OCI-LY3 (cell line): ENCODE measurements around the gene BMP2K.
A peak's percentile ranks its signal among the peaks of the same experiment; 100 is the strongest.

Experiments
- H2AFZ ChIP-seq: fragments of 200-600, 300-600 bp; shearing (Covaris generic); 2 replicates; pipeline ENCODE4 v1.6.0; 2014; ENCODE audit warnings: antibody characterized with exemption, low read depth, low read length
- H3K27ac ChIP-seq: fragments of 200-600, 300-600 bp; sonication (generic); 2 replicates; pipeline ENCODE4 v1.5.1; 2014; ENCODE audit warnings: mild to moderate bottlenecking, low read length, moderate library complexity, mixed read lengths
- H3K27me3 ChIP-seq: fragments of 200-600, 300-600 bp; sonication (generic); 2 replicates; pipeline ENCODE4 v1.6.1; 2014; ENCODE audit warnings: low read depth, low read length, mixed read lengths
- H3K36me3 ChIP-seq: fragments of 200-600, 300-600 bp; sonication (generic); replicated peaks from 2 replicates; pipeline ENCODE3; 2014; ENCODE audit warnings: low read depth, low read length, mixed read lengths
- H3K4me1 ChIP-seq: fragments of 300-600, 200-600 bp; sonication (generic); 2 replicates; pipeline ENCODE4 v1.6.1; 2014; ENCODE audit warnings: low read length, mixed read lengths
- H3K4me2 ChIP-seq: fragments of 200-600, 300-600 bp; sonication (generic); 2 replicates; pipeline ENCODE4 v1.6.1; 2014; ENCODE audit warnings: low read length, mixed read lengths
- H3K4me3 ChIP-seq: fragments of 300-600, 200-600 bp; sonication (generic); 2 replicates; pipeline ENCODE4 v1.5.1; 2014; ENCODE audit warnings: antibody characterized with exemption, mild to moderate bottlenecking, low read length, moderate library complexity
- H3K79me2 ChIP-seq: fragments of 300-600, 200-600 bp; shearing (Covaris generic); 2 replicates; pipeline ENCODE4 v1.6.1; 2014; ENCODE audit warnings: mild to moderate bottlenecking, low read length, mixed read lengths
- H3K9ac ChIP-seq: fragments of 300-600, 200-600 bp; shearing (Covaris generic); 2 replicates; pipeline ENCODE4 v1.6.0; 2014; ENCODE audit warnings: mild to moderate bottlenecking, low read length, moderate library complexity
- H3K9me3 ChIP-seq: fragments of 200-600, 300-600 bp; shearing (Covaris generic); 2 replicates; pipeline ENCODE4 v1.6.1; 2014; ENCODE audit warnings: low read length, mixed read lengths; ENCODE audit not compliant: insufficient read depth
- H4K20me1 ChIP-seq: fragments of 200-600, 300-600 bp; sonication (generic); 2 replicates; pipeline ENCODE4 v1.6.1; 2016; ENCODE audit warnings: low read length, mixed read lengths; ENCODE audit not compliant: insufficient read depth
- CTCF ChIP-seq: fragments of 200-600, 300-600 bp; sonication (generic); IDR thresholded peaks from 2 replicates; pipeline ENCODE4 v1.5.1; 2014; ENCODE audit warnings: antibody characterized with exemption, low read length, low read depth
- EZH2phosphoT487 ChIP-seq: fragments of 200-600 bp; shearing (Covaris generic); IDR thresholded peaks from 2 replicates; pipeline ENCODE4 v1.6.1; 2018; ENCODE audit warnings: antibody characterized with exemption, mixed run types, low read depth

Gene BMP2K

GRCh38 chr4:78763763-78764387 lies 12.3 kb upstream of the BMP2K start:
- H4K20me1 ChIP-seq, result no peaks in the 10 kb centered on the region
- H3K4me2 ChIP-seq, result no peak overlapping the region
- H3K4me3 ChIP-seq, result no peak overlapping the region
- H3K36me3 ChIP-seq, result no peaks in the 10 kb centered on the region
- H3K27me3 ChIP-seq, result no peaks in the 10 kb centered on the region
- H3K9ac ChIP-seq, result no peak overlapping the region
- no peak for TF ChIP-seq CTCF
- TF ChIP-seq EZH2phosphoT487, result no peak
- no peak overlapping the region for H3K27ac ChIP-seq
- H3K79me2 ChIP-seq, result no peaks in the 10 kb centered on the region
- no peak overlapping the region for H2AFZ ChIP-seq
- peaks cover 35% of the 10 kb centered on the region for H3K4me1 ChIP-seq
- H3K9me3 ChIP-seq, result no peaks in the 10 kb centered on the region

DNA sequence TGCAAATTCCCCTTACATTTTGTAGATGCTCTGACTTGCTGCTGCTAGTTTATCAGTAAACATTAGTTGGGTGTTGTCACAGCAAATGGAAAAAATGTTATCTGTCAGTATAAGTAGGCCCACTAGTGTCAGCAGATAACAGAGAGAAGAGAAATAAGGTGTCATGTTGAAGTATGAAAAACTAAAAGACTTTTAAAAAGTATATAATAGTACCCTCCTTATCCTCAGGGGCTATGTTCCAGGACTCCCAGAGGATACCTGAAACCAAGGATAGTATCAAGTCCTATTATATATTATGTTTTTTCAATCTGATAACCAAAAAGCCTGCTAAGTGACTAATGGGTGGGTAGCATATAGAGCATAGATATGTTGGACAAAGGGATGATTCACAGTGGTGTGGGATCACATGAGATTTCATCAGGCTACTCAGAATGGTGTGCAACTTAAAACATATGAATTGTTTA lies 11.6 kb upstream of the BMP2K start:
- no peak for TF ChIP-seq EZH2phosphoT487
- no peak for TF ChIP-seq CTCF
- no peak overlapping the region for H2AFZ ChIP-seq
- no peak overlapping the region for H3K4me2 ChIP-seq

DNA sequence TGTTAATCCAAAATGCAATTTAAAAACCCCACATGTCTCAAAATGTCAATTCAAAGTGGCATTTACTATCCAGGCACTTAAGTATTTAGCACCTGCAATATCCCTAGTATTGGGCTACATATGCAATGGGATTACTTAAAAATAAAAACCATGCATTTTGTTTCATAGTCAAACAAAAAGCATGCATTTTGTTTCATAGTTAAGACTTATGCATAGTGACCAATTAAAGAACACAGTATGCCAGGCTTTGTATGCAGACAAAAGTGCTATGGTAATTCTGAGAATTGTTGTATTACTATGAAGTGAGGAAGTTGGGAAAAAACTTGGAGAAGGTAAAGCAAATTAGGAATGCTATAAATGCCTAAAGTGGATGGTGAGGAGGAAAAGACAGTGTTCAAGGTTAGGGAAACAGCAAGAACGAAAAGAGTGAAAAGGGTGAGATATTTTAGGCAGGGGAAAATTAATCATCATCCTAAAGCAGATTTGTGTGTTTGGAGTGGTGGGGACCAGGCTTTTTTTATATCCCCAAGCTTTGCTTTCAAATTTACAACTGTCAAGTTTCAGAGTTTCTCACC lies 10.6 kb upstream of the BMP2K start:
- no peak for TF ChIP-seq EZH2phosphoT487
- TF ChIP-seq CTCF, result no peak
- Histone ChIP-seq H4K20me1 (no peaks in the 10 kb centered on the region), H3K9ac (peak overlapping the region; percentile 59; the same call in 1 of the 2 replicates), H3K27me3 (no peaks in the 10 kb centered on the region), H3K4me1 (peaks cover 42% of the 10 kb centered on the region), H3K79me2 (no peaks in the 10 kb centered on the region), H2AFZ (no peak overlapping the region), H3K4me3 (peak overlapping the region; percentile 48; the same call in 1 of the 2 replicates), H3K36me3 (no peaks in the 10 kb centered on the region), H3K27ac (peak overlapping the region; percentile 69; the same call in 1 of the 2 replicates), H3K4me2 (peak overlapping the region; percentile 75), H3K9me3 (no peaks in the 10 kb centered on the region)

More for the DNA sequence above, 11.6 kb upstream of the BMP2K start:
- Histone ChIP-seq H3K4me1 (peaks cover 38% of the 10 kb centered on the region), H4K20me1 (no peaks in the 10 kb centered on the region), H3K79me2 (no peaks in the 10 kb centered on the region), H3K27me3 (no peaks in the 10 kb centered on the region), H3K9ac (no peak overlapping the region), H3K9me3 (no peaks in the 10 kb centered on the region), H3K4me3 (no peak overlapping the region), H3K36me3 (no peaks in the 10 kb centered on the region), H3K27ac (no peak overlapping the region)

DNA sequence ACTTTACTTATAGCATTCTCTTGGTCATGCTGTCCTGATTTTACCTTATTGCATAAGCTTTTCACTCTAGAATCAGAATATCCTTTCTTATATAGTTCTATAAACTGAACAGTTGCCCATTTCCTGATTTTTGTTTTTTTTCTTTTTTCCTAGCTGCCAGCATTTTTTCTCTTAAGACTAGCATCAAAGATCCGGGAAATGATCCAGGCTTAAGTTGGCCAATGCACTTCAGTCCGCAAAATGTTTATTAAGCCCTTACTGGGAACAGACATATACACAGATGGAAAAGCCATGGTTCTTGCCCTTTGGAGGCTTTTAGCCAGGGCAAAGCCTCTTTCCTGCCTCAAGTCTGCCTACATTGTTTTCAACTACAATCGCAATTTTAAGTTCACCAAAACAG lies 10.1 kb upstream of the BMP2K start:
- Histone ChIP-seq H3K4me1 (peaks cover 42% of the 10 kb centered on the region), H3K4me3 (peak overlapping the region; percentile 48), H3K9me3 (no peaks in the 10 kb centered on the region), H3K4me2 (peak overlapping the region; percentile 75), H2AFZ (no peak overlapping the region), H3K27ac (peak overlapping the region; percentile 69), H3K36me3 (no peaks in the 10 kb centered on the region), H3K9ac (peak overlapping the region; percentile 59), H3K27me3 (no peaks in the 10 kb centered on the region), H4K20me1 (no peaks in the 10 kb centered on the region), H3K79me2 (no peaks in the 10 kb centered on the region)
- TF ChIP-seq CTCF (no peak), EZH2phosphoT487 (no peak)
